ENCODE measurements around the gene LIPG. TPM values are rescaled to one million over a fixed set of nuclear protein-coding genes. Genes with fewer than 3 reads are reported as not detected.
A peak's percentile ranks its signal among the peaks of the same experiment; 100 is the strongest.

The LIPG gene
- total and polyA plus RNA-seq, 8 donors: 0.39 to 8.2 (median 1.1) TPM

DNA sequence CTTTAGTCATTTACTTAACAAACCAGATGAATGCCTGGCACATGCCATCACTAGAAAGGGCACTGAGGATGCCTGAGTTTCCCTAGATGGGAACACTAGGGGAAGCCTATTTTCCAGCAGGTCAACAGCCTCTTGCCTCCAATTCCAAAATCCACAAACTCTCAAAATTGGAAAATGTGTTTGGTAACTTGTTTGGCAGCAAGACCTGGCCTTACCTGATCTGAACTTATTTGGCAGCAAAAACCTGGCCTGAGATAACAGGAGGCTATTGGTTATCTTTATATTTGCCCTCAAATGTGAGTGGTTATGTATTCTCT, 2.6 kb downstream of the LIPG start:
- Histone ChIP-seq H3K27me3 (peaks cover 0 to 3% (median 0%) of the 10 kb centered on the region in 4 donors), H3K27ac (no peak overlapping the region), H3K4me1 (peaks cover 0 to 24% (median 0%) of the 10 kb centered on the region in 3 donors), H3K36me3 (no peaks in the 10 kb centered on the region), H3K9me3 (no peaks in the 10 kb centered on the region), H3K4me3 (no peak overlapping the region)
- DNase-seq (no peak), FAIRE-seq (no peak), ATAC-seq (no peak)
- TF ChIP-seq, protein P1, sequence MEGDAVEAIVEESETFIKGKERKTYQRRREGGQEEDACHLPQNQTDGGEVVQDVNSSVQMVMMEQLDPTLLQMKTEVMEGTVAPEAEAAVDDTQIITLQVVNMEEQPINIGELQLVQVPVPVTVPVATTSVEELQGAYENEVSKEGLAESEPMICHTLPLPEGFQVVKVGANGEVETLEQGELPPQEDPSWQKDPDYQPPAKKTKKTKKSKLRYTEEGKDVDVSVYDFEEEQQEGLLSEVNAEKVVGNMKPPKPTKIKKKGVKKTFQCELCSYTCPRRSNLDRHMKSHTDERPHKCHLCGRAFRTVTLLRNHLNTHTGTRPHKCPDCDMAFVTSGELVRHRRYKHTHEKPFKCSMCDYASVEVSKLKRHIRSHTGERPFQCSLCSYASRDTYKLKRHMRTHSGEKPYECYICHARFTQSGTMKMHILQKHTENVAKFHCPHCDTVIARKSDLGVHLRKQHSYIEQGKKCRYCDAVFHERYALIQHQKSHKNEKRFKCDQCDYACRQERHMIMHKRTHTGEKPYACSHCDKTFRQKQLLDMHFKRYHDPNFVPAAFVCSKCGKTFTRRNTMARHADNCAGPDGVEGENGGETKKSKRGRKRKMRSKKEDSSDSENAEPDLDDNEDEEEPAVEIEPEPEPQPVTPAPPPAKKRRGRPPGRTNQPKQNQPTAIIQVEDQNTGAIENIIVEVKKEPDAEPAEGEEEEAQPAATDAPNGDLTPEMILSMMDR (IDR thresholded peaks at IDR 0.05): no peak
- intact Hi-C loops (cut with DNase I): loop anchor here in 2 of 3 donors (10.0 kb wide), 2 partner anchors 200 to 290 kb away; no protein-coding TSS in a partner anchor

DNA sequence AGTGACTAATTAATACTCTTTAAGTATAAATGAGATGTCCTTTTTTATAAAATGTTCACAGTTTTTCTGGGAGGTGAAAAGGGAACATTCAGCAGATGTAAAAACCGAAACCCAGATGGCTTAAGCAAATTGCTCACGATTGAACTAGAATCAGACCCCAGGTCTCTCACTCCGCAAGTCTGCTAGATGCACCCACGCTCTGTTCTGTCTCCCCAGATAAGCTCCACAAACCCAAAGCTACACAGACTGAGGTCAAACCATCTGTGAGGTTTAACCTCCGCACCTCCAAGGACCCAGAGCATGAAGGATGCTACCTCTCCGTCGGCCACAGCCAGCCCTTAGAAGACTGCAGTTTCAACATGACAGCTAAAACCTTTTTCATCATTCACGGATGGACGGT, 3.2 kb downstream of the LIPG start:
- WGBS, 2 donors: 63 to 73% methylated on average over 9 of the region's 9 CpGs
- FAIRE-seq (no peak), DNase-seq (no peak), ATAC-seq (no peak)
- H3K4me3 ChIP-seq: no peak overlapping the region
- TF ChIP-seq, protein P1 (IDR thresholded peaks at IDR 0.05): no peak
- intact Hi-C loops (cut with DNase I): loop anchor here in 2 of 3 donors (10.0 kb wide), 2 partner anchors 200 to 290 kb away; no protein-coding TSS in a partner anchor
- peaks cover 0 to 21% (median 0%) of the 10 kb centered on the region in 3 donors for H3K4me1 ChIP-seq
- no peaks in the 10 kb centered on the region for H3K36me3 ChIP-seq
- no peak overlapping the region for H3K27ac ChIP-seq
- H3K9me3 ChIP-seq: no peaks in the 10 kb centered on the region
- peaks cover 0 to 3% (median 0%) of the 10 kb centered on the region in 4 donors for H3K27me3 ChIP-seq

DNA sequence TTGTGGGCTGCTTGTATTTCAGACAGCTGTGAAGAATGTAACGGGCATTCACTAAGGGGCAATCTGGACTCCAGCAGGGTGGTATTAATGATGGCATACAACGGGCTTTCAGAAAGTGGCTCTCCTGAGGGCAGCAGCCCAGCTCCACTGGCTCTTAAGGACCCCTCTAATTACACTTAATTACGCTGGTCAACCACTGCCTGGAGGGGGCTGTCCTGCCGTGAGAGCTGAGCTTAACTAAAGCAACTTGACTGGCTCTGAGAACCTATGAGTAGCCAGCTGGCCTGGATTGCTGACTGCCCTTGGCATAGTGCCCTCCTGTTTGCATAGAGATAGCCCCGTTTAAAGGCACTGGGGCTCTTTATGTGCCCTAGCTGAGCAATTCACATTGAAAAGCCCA, 3.8 kb downstream of the LIPG start:
- Histone ChIP-seq H3K27me3 (peaks cover 0 to 3% (median 0%) of the 10 kb centered on the region in 4 donors), H3K36me3 (no peaks in the 10 kb centered on the region), H3K27ac (no peak overlapping the region), H3K4me1 (peaks cover 0 to 16% (median 0%) of the 10 kb centered on the region in 3 donors), H3K9me3 (no peaks in the 10 kb centered on the region), H3K4me3 (no peak overlapping the region)
- ATAC-seq (peak; percentile 67 to 88 (median 83)), FAIRE-seq (no peak), DNase-seq (peak; percentile 65 to 88 (median 74))
- TF ChIP-seq, protein P1 (IDR thresholded peaks at IDR 0.05): no peak
- intact Hi-C loops (cut with DNase I): loop anchor here in 2 of 3 donors (10.0 kb wide), 2 partner anchors 199 to 289 kb away; no protein-coding TSS in a partner anchor
- 9 to 16% methylated on average over 5 of the region's 5 CpGs for WGBS, 2 donors

DNA sequence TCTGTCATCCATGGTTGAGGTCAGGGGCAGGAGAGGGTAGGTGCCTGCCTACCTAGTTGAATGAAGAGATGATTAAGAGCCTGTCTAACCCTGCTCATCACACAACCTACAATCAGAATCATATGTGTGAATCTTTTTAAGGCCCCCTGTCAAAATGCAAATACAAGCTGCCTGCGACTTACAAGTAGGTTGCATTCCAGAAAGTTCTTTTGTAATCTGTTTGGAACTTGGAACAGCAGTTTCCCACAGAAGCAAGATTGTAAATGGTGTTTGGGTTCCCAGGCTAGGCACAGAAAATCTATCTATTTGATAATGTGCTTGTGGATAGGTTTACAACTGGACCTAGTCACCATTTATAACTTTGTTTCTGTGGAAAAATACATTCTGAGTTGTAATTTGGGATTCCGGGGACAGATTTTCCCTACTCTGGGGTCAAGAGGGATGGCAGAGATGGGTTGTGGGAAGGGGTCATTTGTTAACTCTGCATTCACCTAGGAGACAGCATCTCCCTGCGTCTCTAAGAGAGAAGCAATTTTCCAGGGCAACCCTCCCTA, 4.4 kb downstream of the LIPG start:
- H3K27me3 ChIP-seq: peaks cover 0 to 3% (median 0%) of the 10 kb centered on the region in 4 donors
- H3K36me3 ChIP-seq: no peaks in the 10 kb centered on the region
- no peak for ATAC-seq
- H3K27ac ChIP-seq: no peak overlapping the region
- 50 to 54% methylated on average over 3 of the region's 3 CpGs for WGBS, 2 donors
- peaks cover 0 to 10% (median 0%) of the 10 kb centered on the region in 3 donors for H3K4me1 ChIP-seq
- TF ChIP-seq, protein P1 (IDR thresholded peaks at IDR 0.05): no peak
- no peaks in the 10 kb centered on the region for H3K9me3 ChIP-seq
- DNase-seq: no peak
- intact Hi-C loops (cut with DNase I): loop anchor here in 2 of 3 donors (10.0 kb wide), 2 partner anchors 199 to 289 kb away; no protein-coding TSS in a partner anchor
- H3K4me3 ChIP-seq: no peak overlapping the region
- FAIRE-seq: no peak

DNA sequence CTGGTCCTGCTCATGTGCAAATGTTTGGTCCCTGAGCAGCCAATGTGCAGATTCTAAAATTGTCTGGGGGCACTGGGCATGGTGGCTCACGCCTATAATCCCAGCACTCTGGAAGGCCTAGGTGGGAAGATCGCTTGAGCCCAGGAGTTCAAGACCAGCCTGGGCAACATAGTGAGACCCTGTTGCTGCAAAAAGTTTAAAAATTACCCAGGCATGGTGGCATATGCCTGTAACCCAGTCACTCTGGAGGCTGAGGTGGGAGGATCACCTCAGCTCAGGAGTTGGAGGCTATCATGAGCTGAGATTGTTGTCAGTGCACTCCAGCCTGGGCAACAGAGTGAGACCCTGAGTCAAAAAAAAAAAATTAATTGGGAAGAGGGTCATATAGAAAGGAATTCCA, 5.1 kb downstream of the LIPG start:
- ATAC-seq (no peak), FAIRE-seq (no peak), DNase-seq (no peak)
- H3K27ac ChIP-seq: no peak overlapping the region
- 96% methylated on average over 2 of the region's 2 CpGs for WGBS, 2 donors
- peaks cover 0 to 2% (median 0%) of the 10 kb centered on the region in 4 donors for H3K27me3 ChIP-seq
- H3K4me3 ChIP-seq: no peak overlapping the region
- no peaks in the 10 kb centered on the region for H3K9me3 ChIP-seq
- H3K4me1 ChIP-seq: peaks cover 0 to 7% (median 0%) of the 10 kb centered on the region in 3 donors
- TF ChIP-seq, protein P1 (IDR thresholded peaks at IDR 0.05): no peak
- H3K36me3 ChIP-seq: no peaks in the 10 kb centered on the region
- intact Hi-C loops (cut with DNase I): loop anchor here in 2 of 3 donors (10.0 kb wide), 2 partner anchors 198 to 288 kb away; no protein-coding TSS in a partner anchor
